Keratinocyte (primary cell): ENCODE results near the gene TTC3. TPM values are rescaled to one million over a fixed set of nuclear protein-coding genes. Genes with fewer than 3 reads are reported as not detected.

Experiments used
- DNase-seq: peaks from one replicate; pipeline ENCODE4 v3.0.0-alpha.2; 2011; ENCODE audit warnings: low read depth, missing footprints, low spot score
- FAIRE-seq: peaks from 2 replicates; lab custom pipeline; 2011; peaks lifted over from hg19 to GRCh38; lab: Jason Lieb, UNC
- H2AFZ ChIP-seq: 2 replicates; pipeline ENCODE4 v1.6.0; 2012; ENCODE audit warnings: low read length, control low read depth, inconsistent platforms; ENCODE audit not compliant: control insufficient read depth
- H3K27ac ChIP-seq: 2 replicates; pipeline ENCODE4 v1.5.1; 2011; ENCODE audit warnings: low read length; ENCODE audit not compliant: control insufficient read depth, insufficient read depth
- H3K27me3 ChIP-seq: 3 replicates; pipeline ENCODE4 v1.6.0; 2011; ENCODE audit warnings: low read length; ENCODE audit not compliant: control insufficient read depth, insufficient read depth; ENCODE audit errors: extremely low read depth
- H3K36me3 ChIP-seq, 2 experiments: 2 replicates in 1 of 2; 3 replicates in 1 of 2; pipeline ENCODE4 v1.5.1; 2011; ENCODE audit warnings: low read length in 2 of 2, mild to moderate bottlenecking in 1 of 2; ENCODE audit not compliant: control insufficient read depth in 2 of 2, insufficient read depth in 2 of 2; ENCODE audit errors: extremely low read depth in 1 of 2
- H3K4me1 ChIP-seq: 3 replicates; pipeline ENCODE4 v1.5.1; 2011; ENCODE audit warnings: low read length; ENCODE audit not compliant: control insufficient read depth, insufficient read depth; ENCODE audit errors: extremely low read depth
- H3K4me2 ChIP-seq: 3 replicates; pipeline ENCODE4 v1.6.0; 2011; ENCODE audit warnings: low read depth, low read length; ENCODE audit not compliant: control insufficient read depth, insufficient read depth; ENCODE audit errors: extremely low read depth
- H3K4me3 ChIP-seq, 3 experiments: fragments of 200-600 bp in 1 of 3; sonication (generic) in 1 of 3; 2 replicates in 2 of 3; 3 replicates in 1 of 3; pipeline ENCODE4 v1.5.1; 2011 to 2016; ENCODE audit warnings: low read length in 3 of 3, mild to moderate bottlenecking in 3 of 3, control low read depth in 2 of 3, inconsistent platforms in 1 of 3, low read depth in 1 of 3, mixed read lengths in 1 of 3, mixed run types in 1 of 3, moderate library complexity in 1 of 3; ENCODE audit not compliant: control insufficient read depth in 2 of 3, insufficient read depth in 2 of 3; ENCODE audit errors: extremely low read depth in 1 of 3
- H3K79me2 ChIP-seq: 2 replicates; pipeline ENCODE4 v1.6.0; 2012; ENCODE audit warnings: low read length; ENCODE audit not compliant: control insufficient read depth, insufficient read depth
- H3K9ac ChIP-seq: 3 replicates; pipeline ENCODE4 v1.6.0; 2011; ENCODE audit warnings: low read length; ENCODE audit not compliant: control insufficient read depth, insufficient read depth; ENCODE audit errors: extremely low read depth
- H3K9me1 ChIP-seq: 3 replicates; pipeline ENCODE4 v1.6.0; 2011; ENCODE audit warnings: low read length; ENCODE audit not compliant: control insufficient read depth, insufficient read depth; ENCODE audit errors: extremely low read depth
- H3K9me3 ChIP-seq: 2 replicates; pipeline ENCODE4 v1.5.1; 2012; ENCODE audit warnings: low read depth, low read length; ENCODE audit not compliant: control insufficient read depth
- H4K20me1 ChIP-seq: 3 replicates; pipeline ENCODE4 v1.6.0; 2011; ENCODE audit warnings: low read length; ENCODE audit not compliant: control insufficient read depth, insufficient read depth; ENCODE audit errors: extremely low read depth
- CTCF ChIP-seq, 3 experiments: IDR thresholded peaks in 1 of 3; conservative IDR thresholded peaks in 1 of 3; optimal IDR thresholded peaks in 1 of 3; 2 replicates in 2 of 3; 3 replicates in 1 of 3; pipeline versions ENCODE3 to v1.5.1; 2011; ENCODE audit warnings: low read length in 3 of 3, mild to moderate bottlenecking in 3 of 3, moderate library complexity in 2 of 3, control low read depth in 1 of 3, inconsistent platforms in 1 of 3; ENCODE audit not compliant: insufficient read depth in 2 of 3; ENCODE audit errors: extremely low read depth in 1 of 3
- EZH2 ChIP-seq: IDR thresholded peaks from one replicate; pipeline ENCODE4 v1.6.1; 2012; ENCODE audit warnings: inconsistent platforms, mild to moderate bottlenecking, low read length, moderate library complexity
- dilution Hi-C: fragments of 300-500 bp; cut with MboI; formaldehyde crosslinking; loops from one replicate; pipeline ENCODE4 v1.7.0; 2020; ENCODE audit warnings: low sequenced_read_pairs; ENCODE audit not compliant: extremely low pct_ligation_motif_present
- polyA plus RNA-seq, 5 experiments: library from polyadenylated mRNA; depleted of rRNA in 3 of 5; stranded (reverse) in 3 of 5; stranded (forward) in 1 of 5; unstranded in 1 of 5; fragments of >200 nt; gene quantifications; 1 replicate in 1 of 5; 2 replicates in 3 of 5; 3 replicates in 1 of 5; pipeline versions ENCODE4 v1.2.1 to v1.2.3, GENCODE V29; 2011 to 2012; ENCODE audit warnings: missing spikeins in 2 of 5, low read depth in 1 of 5, low replicate concordance in 1 of 5

The TTC3 gene
- polyA plus RNA-seq, 1 donor (not counting 4 experiments of a cell fraction or from before 2014, with no cell fraction given) = 38.5 TPM

GRCh38 chr21:37223804-37224345, 150.8 kb downstream of the TTC3 start:
- dilution Hi-C loops = no loop called here
- Histone ChIP-seq H3K4me1 (peaks cover 14% of the 10 kb centered on the region), H3K9me1 (no peaks in the 10 kb centered on the region), H3K4me3 (no peak overlapping the region), H3K36me3 (peaks cover 18 to 25% of the 10 kb centered on the region in 2 experiments), H3K9ac (no peak overlapping the region), H3K4me2 (no peak overlapping the region), H3K79me2 (no peaks in the 10 kb centered on the region), H3K9me3 (no peaks in the 10 kb centered on the region), H2AFZ (no peak overlapping the region), H3K27ac (no peak overlapping the region), H3K27me3 (no peaks in the 10 kb centered on the region), H4K20me1 (no peaks in the 10 kb centered on the region)
- FAIRE-seq = no peak
- no peak for DNase-seq
- TF ChIP-seq CTCF (optimal IDR thresholded peaks at IDR 0.05 in 1 of 3, IDR thresholded peaks at IDR 0.05 in 1 of 3, conservative IDR thresholded peaks at IDR 0.05 in 1 of 3; ENCODE audit: extremely low read depth in 1 of 3, insufficient read depth in 2 of 3, low read length in 3 of 3) (no peak), EZH2 (no peak)

GRCh38 chr21:37224861-37225839, 152.1 kb downstream of the TTC3 start:
- no peak for FAIRE-seq
- peaks cover 18 to 27% of the 10 kb centered on the region in 2 experiments for H3K36me3 ChIP-seq
- dilution Hi-C loops = no loop called here

More at GRCh38 chr21:37224861-37225839, 152.1 kb downstream of the TTC3 start:
- no peaks in the 10 kb centered on the region for H3K79me2 ChIP-seq
- no peaks in the 10 kb centered on the region for H3K9me1 ChIP-seq
- H3K4me1 ChIP-seq = peaks cover 11% of the 10 kb centered on the region
- H3K4me2 ChIP-seq = no peak overlapping the region
- H2AFZ ChIP-seq = no peak overlapping the region
- TF ChIP-seq CTCF (optimal IDR thresholded peaks at IDR 0.05 in 1 of 3, IDR thresholded peaks at IDR 0.05 in 1 of 3, conservative IDR thresholded peaks at IDR 0.05 in 1 of 3; ENCODE audit: extremely low read depth in 1 of 3, insufficient read depth in 2 of 3, low read length in 3 of 3) = no peak
- no peak for TF ChIP-seq EZH2
- H3K4me3 ChIP-seq = no peak overlapping the region
- no peaks in the 10 kb centered on the region for H3K9me3 ChIP-seq
- no peak for DNase-seq
- no peak overlapping the region for H3K27ac ChIP-seq
- H4K20me1 ChIP-seq = no peaks in the 10 kb centered on the region
- no peaks in the 10 kb centered on the region for H3K27me3 ChIP-seq
- no peak overlapping the region for H3K9ac ChIP-seq
